Loucy (cell line): ENCODE results near the gene ANKRD40.

ENCODE experiments used
- CTCF ChIP-seq: fragments of 200-600 bp; sonication (generic); conservative IDR thresholded peaks from 2 replicates; pipeline ENCODE4 v1.5.1; 2014; ENCODE audit warnings: mild to moderate bottlenecking, antibody characterized with exemption, low read length
- EZH2phosphoT487 ChIP-seq: fragments of 200-600 bp; IDR thresholded peaks from 2 replicates; pipeline ENCODE4 v1.6.1; 2018; ENCODE audit warnings: antibody characterized with exemption, mild to moderate bottlenecking, moderate library complexity, borderline replicate concordance

- no peak for TF ChIP-seq CTCF
- no peak for TF ChIP-seq EZH2phosphoT487
Observed at GRCh38 chr17:50688245-50688644, 19.5 kb downstream of the ANKRD40 start.
